NCI-H2227 (cell line): ENCODE results near the gene CPT1B.
A peak's percentile ranks its signal among the peaks of the same experiment; 100 is the strongest.
"Not testable (repeated sequence)": the region's sequence is repeated elsewhere in the genome, so short reads cannot be mapped to it uniquely, and the experiment has no call there.

ENCODE experiments used
- DNase-seq: peaks from one replicate; lab custom pipeline; 2025; ENCODE audit not compliant: unreplicated experiment; lab: John Stamatoyannopoulos, UW

The CPT1B gene

DNA sequence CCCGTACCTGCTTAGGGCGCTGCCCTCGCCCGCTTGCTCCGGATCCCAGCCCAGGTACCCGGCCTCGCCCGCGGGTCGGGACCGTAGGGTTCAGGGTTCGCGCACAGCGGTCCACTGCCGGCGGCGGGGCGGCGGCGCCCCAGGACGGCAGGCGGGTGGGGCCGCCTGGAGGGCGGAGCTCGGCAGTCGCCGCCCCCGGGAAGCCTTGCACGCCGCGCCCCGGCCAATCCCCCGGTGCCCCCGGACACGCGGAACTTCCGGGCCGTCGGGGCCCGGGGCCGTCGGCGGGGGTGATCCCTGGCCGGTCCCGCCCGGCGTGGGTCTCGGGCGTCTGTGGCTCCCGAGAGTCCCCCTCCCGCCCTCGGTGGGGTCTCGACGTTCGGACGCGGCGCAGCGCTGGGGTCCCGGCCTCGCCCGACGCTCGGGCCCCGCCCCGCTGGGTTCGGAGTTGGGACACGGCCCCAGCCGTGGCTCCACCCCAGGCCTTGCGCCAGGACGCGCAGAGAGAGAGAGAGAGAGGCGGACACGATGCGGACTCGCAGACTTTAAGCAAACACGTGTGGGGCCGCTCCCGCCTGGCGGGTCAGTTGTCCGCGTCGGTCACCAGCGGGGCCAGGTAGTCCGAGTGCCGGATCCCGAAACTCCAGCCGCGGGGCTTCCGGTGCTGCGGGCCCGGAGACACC is 48.2 kb downstream of the CPT1B start, which contains the start of gene TYMP:
TSS of gene TYMP (minus strand) at position 116 of the 683 bp plus-strand sequence. CDS start 303 bp downstream, outside the sequence.
- no peak for DNase-seq

GRCh38 chr22:50529416-50529896 is 48.8 kb downstream of the CPT1B start:
- DNase-seq, result no peak

DNA sequence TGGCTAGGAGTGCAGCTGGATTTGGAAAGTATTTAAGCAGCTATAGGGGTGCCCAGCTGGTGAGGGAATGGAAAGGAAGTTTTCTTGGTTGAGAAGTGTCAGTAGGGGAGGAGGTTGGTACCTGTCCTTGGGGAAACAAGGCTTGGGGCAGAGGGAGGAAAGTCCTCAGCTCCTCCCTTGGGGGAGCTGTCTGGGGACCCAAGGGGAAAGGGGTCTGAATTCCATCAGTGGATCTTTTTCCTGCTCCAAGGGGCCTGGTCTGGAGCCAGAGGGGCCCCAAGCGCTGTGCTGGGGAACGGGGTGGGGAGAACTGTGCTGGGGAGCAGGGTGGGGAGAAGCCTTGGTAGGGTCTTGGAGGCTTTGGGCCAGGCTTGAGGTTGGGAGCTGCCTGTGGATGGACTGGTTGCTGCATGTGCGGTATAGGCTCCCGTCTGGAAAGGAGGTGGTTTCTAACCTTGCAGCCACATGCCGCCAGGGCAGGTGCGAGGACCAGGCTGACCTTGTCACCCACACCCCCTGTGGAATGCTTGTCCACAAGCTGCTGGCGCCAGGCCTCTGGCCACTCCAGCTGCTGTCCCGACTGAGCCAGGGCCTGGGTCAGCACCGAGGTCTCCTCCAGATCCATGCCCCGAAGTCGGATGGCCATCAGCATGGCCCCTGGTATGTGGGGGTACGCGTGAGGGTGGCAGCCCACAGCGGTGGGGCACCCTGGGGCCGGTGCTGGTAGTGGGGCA is 49.4 kb downstream of the CPT1B start:
- no peak for DNase-seq

DNA sequence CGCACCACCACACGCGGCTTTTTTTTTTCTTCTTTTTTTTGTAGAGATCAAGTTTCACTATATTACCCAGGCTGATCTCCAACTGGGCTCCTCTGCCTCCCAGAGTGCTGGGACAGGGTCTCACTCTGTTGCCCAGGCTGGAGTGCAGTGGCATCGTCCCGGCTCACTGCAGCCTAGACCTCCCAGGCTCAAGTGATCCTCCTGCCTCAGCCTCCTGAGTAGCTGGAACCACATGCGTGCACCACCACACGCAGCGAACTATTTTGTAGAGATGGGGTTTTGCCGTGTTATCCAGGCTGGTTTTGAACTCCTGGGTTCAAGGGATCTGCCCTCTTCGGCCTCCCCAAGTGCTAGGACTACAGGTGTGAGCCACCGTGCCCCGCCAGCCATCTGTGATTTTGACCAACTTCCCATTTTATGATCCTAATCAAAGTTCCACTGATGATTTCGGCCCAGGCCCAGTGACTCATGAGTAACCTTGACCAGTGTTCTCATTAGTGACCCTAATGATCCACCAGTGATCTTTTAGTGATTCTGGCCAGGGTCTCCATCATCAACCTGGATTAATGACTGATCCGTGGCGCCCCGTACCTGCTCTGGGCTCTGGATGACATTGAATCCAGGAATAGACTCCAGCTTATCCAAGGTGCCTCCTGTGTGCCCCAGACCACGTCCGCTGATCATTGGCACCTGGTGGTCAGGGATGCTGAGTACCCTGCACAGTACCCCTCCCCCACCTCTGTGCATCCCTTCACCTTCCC is 50.1 kb downstream of the CPT1B start:
- DNase-seq, result no peak

GRCh38 chr22:50526834-50527801 is 51.1 kb downstream of the CPT1B start:
- DNase-seq, result no peak

- peak; percentile 80 for DNase-seq
These were observed 52.0 kb downstream of the CPT1B start for GRCh38 chr22:50526108-50526833.

DNA sequence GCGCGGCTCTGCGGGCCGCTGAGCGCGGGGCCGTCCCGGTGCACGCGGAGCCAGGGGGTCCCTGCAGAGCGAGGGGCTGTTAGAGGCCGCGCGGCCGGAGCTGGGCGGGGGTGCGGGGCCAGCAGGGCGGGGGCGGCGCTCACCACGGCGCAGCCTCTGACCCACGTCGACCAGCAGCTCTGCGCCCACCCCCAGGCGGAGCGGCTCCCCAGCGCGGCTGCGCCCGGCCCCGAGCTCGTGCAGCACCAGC is 52.4 kb downstream of the CPT1B start:
- no peak for DNase-seq

GRCh38 chr22:50525104-50525857 is 52.9 kb downstream of the CPT1B start, which contains the start of gene SCO2:
SCO2 (minus strand) TSS chr22:50525598; CDS start chr22:50524411, 1,187 bp downstream.
- peak; percentile 96 for DNase-seq

DNA sequence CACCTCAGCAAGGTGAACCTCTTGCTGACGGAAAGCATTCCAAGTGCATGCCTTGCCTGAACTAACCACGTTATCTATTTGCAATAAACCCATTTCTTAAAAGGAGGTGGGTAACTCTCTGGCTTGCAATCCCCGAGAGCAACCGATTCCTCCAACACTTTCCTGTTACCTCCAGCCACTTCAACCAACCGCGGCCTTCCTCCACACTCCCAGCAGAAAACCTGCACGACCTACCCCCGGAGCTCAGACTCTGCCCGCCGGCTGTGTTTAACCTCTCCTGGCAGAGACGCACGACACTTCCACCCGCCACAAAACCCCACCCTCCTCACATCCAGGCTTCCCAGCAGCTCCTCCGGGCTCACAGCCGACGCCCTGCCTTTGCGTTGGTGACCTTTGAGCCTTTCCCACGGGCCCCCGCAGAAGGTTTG is 53.5 kb downstream of the CPT1B start:
- no peak for DNase-seq

- DNase-seq, result no peak
These were observed 54.2 kb downstream of the CPT1B start for GRCh38 chr22:50523806-50524675.

DNA sequence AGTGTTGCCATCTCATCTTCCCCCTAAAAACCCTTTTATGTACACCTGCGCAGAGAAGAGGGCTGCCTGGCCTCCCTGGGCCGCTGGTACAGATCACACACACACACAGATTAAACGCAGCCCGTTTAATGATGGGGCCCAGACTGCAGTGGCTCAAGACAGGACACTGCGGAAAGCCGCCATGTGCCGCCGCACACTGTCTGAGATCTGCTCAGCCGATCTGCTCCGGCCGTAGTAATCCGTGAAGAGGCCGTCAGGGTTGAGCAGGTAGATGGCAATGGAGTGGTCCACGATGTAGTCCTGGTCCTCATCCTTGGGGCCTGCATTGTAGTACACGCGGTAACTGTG is 54.8 kb downstream of the CPT1B start:
- DNase-seq, result no peak

GRCh38 chr22:50522806-50523438 is 55.3 kb downstream of the CPT1B start:
- DNase-seq, result no peak

GRCh38 chr22:50522208-50522805 is 55.9 kb downstream of the CPT1B start:
- no peak for DNase-seq

DNA sequence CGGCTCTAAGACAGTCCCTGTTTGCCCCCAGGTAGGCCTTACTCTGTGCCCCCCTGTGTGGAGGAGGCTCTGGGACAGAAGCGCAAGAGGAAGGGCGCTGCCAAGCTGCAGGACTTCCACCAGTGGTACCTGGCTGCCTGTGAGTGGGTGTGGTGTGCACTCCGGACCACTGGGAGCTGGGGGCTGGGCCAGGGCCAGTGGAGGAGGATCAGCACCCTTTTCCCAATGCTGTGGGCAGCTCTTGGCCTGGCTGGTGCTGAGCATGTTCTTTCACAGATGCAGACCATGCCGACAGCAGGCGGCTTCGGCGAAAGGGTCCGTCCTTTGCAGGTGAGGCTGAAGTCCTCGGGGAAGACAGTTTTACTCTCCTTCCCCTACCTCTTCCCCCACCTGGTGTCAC is 56.5 kb downstream of the CPT1B start:
- no peak for DNase-seq

DNA sequence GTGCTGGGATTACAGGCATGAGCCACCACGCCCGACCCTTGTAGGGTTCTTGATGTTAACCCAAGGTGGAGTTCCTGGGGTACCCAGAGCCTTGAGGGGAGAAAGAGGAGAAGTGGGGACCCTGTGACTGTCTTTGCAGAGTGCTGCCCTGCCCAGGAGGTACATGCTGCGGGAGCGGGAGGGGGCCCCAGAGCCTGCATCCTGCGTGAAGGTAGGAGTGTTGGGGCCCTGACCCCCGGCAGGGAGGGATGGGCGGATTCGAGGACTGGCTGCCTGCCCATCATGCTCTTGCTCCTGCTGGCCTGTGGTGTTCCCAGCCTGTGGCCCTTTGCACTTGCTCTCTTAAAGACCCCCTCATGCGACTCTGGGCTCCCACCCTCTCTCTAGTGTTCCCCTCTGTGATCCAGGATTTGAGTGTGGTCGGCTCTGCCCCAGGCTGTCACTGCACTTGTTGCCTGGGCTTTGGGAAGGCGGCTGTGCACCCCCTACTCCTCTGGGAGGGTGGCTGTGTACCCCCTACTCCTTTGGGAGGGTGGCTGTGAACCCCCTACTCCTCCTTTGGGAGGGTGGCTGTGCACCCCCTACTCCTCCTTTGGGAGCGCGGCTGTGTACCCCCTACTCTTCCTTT is 57.3 kb downstream of the CPT1B start:
- no peak for DNase-seq

DNA sequence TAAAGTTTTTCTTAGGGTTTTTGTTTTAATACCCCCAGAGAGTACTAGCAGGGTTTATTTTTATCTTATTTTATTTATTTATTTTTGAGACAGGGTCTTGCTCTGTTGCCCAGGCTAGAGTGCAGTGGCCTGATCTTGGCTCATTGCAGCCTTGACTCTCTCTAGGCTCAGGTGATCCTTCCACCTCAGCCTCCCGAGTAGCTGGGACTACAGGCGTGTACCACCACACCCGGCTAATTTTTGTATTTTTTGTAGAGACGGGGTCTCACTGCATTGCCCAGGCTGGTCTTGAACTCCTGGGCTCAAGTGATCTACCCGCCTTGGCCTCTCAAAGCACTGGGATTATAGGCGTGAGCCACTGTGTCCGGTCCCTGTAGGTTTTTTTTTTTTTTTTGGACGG is 58.0 kb downstream of the CPT1B start:
- DNase-seq, result not testable (repeated sequence)

DNA sequence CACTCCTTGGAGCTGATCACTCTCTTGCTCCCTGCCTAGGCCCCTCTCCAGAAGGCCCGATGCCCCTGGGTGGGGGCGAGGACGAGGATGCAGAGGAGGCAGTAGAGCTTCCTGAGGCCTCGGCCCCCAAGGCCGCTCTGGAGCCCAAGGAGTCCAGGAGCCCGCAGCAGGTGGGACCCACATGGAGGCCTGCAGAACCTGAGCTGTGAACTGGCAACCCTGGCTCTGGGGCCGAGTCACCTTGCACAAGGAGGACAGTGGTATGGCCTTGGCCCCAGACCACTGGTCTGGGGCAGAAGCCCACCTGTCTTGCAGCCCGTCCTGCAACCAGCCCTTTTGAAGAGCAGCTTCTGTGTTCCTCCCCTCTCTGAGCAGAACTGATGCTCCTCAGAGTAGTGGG is 59.1 kb downstream of the CPT1B start:
- no peak for DNase-seq
